K562 (cell line): ENCODE results near the gene IP6K1. TPM values are rescaled to one million over a fixed set of nuclear protein-coding genes. Genes with fewer than 3 reads are reported as not detected.

Experiments used
- ASH1L ChIP-seq: fragments of 450-650 bp; IDR thresholded peaks from 2 replicates; pipeline ENCODE4 v1.6.1; 2018; ENCODE audit warnings: borderline replicate concordance, mild to moderate bottlenecking, low read depth; ENCODE audit not compliant: partially characterized antibody
- CEBPZ ChIP-seq: fragments of 150-350 bp; IDR thresholded peaks from 2 replicates; pipeline ENCODE4 v1.6.1; 2014; ENCODE audit warnings: low read depth, mild to moderate bottlenecking, low read length, borderline replicate concordance
- FOXA1 ChIP-seq: fragments of 450-650 bp; IDR thresholded peaks from 2 replicates; pipeline ENCODE4 v1.6.1; 2016; ENCODE audit warnings: mild to moderate bottlenecking, borderline replicate concordance
- KLF6 ChIP-seq: fragments of 250-450 bp; sonication (Bioruptor Pico); IDR thresholded peaks from 2 replicates; pipeline ENCODE4 v1.4.0; 2020; ENCODE audit warnings: mild to moderate bottlenecking, moderate library complexity, borderline replicate concordance
- MAFK ChIP-seq: IDR thresholded peaks from 2 replicates; pipeline ENCODE4 v1.6.1; 2011; ENCODE audit warnings: low read length, improper control_type of control experiment
- RBM25 ChIP-seq: fragments of 200-400 bp; formaldehyde crosslinking; IDR thresholded peaks from 2 replicates; pipeline ENCODE4 v1.6.1; 2018; ENCODE audit warnings: low read length, low read depth, moderate library complexity; ENCODE audit not compliant: severe bottlenecking
- SRSF7 ChIP-seq: fragments of 200-400 bp; formaldehyde crosslinking; optimal IDR thresholded peaks from 2 replicates; pipeline ENCODE3; 2017; ENCODE audit warnings: mild to moderate bottlenecking, low read depth, low read length
- ZNF12 ChIP-seq: sonication (generic); formaldehyde crosslinking; IDR thresholded peaks from 2 replicates; pipeline ENCODE4 v1.4.0; 2020; ENCODE audit warnings: mild to moderate bottlenecking, missing genetic modification reagents
- polyA plus RNA-seq, 8 experiments: library from polyadenylated mRNA; depleted of rRNA in 4 of 8; stranded (reverse) in 5 of 8; unstranded in 3 of 8; fragments of >200 nt; fragmentation: Nextera tagmentation in 2 of 8; fragmentation: Illumina TruSeq in 1 of 8; extraction: Ambion mirVana in 2 of 8; extraction: Trizol in 1 of 8; gene quantifications; 2 replicates each; pipeline versions ENCODE4 v1.2.1 to v1.2.3, GENCODE V29; 2011 to 2014; ENCODE audit warnings: inconsistent platforms in 1 of 8, missing spikeins in 1 of 8
- total RNA-seq, 7 experiments: library from RNA; depleted of rRNA in 6 of 7; stranded (reverse); fragments of >200 nt in 6 of 7; fragmentation: Illumina TruSeq in 2 of 7; extraction: Trizol in 2 of 7; gene quantifications; 2 replicates each; pipeline versions ENCODE4 v1.2.1 to v1.2.3, GENCODE V29; 2011 to 2021; ENCODE audit warnings: low replicate concordance in 1 of 7

Gene IP6K1
- total and polyA plus RNA-seq, 9 of the 15 experiments (the other 6 are each of a cell fraction or from before 2014, with no cell fraction given): 0.46 to 29.2 (median 13.1) TPM

- TF ChIP-seq RBM25 (no peak), CEBPZ (no peak), ZNF12 (no peak), KLF6 (no peak), MAFK (no peak), SRSF7 (no peak), ASH1L (no peak), FOXA1 (no peak)
Measured at GRCh38 chr3:49794926-49795905, 8.9 kb upstream of the IP6K1 start (continued).
